ENCODE measurements around the gene RMDN2. TPM values are rescaled to one million over a fixed set of nuclear protein-coding genes. Genes with fewer than 3 reads are reported as not detected.

Gene RMDN2
- total RNA-seq, 1 experiment from 2014 or later: 3.2 TPM

- Mint-ChIP-seq H3K9me3 (ENCODE audit: unreplicated experiment) (no peaks in the 10 kb centered on the region), H3K4me1 (ENCODE audit: insufficient read depth, unreplicated experiment) (no peaks in the 10 kb centered on the region), H3K27me3 (ENCODE audit: insufficient read depth, unreplicated experiment) (peaks cover 23% of the 10 kb centered on the region), H3K4me3 (ENCODE audit: unreplicated experiment) (no peak overlapping the region), H3K27ac (ENCODE audit: low read depth, unreplicated experiment) (no peak overlapping the region), H3K36me3 (ENCODE audit: insufficient read depth, unreplicated experiment) (no peaks in the 10 kb centered on the region)
- POLR2A ChIA-PET: interaction anchor here (0.6 to 0.8 kb wide), 2 partner anchors 208 to 769 kb away, joined by 3 to 4 read pairs; no protein-coding TSS in a partner anchor
- no peak for DNase-seq (ENCODE audit: unreplicated experiment)
- no TSS peak for BruUV-seq (replicated peaks)
- intact Hi-C loops (cut with micrococcal nuclease): no loop called here
- CTCF ChIA-PET: interaction anchor here (0.6 to 1.2 kb wide), 4 partner anchors 8 to 301 kb away, joined by 3 to 4 read pairs (median 4); no protein-coding TSS in a partner anchor
- no peak for TF ChIP-seq CTCF (IDR thresholded peaks at IDR 0.05; ENCODE audit: unreplicated experiment)
Observed at GRCh38 chr2:37973615-37974353, 48.7 kb downstream of the RMDN2 start.

GRCh38 chr2:37975808-37976207 lies 50.7 kb downstream of the RMDN2 start:
- CTCF ChIA-PET: no interaction called here
- Mint-ChIP-seq H3K4me1 (ENCODE audit: insufficient read depth, unreplicated experiment) (no peaks in the 10 kb centered on the region), H3K27ac (ENCODE audit: low read depth, unreplicated experiment) (no peak overlapping the region), H3K9me3 (ENCODE audit: unreplicated experiment) (no peaks in the 10 kb centered on the region), H3K4me3 (ENCODE audit: unreplicated experiment) (no peak overlapping the region), H3K27me3 (ENCODE audit: insufficient read depth, unreplicated experiment) (peaks cover 23% of the 10 kb centered on the region), H3K36me3 (ENCODE audit: insufficient read depth, unreplicated experiment) (no peaks in the 10 kb centered on the region)
- intact Hi-C loops (cut with micrococcal nuclease): no loop called here
- TF ChIP-seq CTCF (IDR thresholded peaks at IDR 0.05; ENCODE audit: unreplicated experiment): no peak
- DNase-seq (ENCODE audit: unreplicated experiment): no peak
- no TSS peak for BruUV-seq (replicated peaks)
- POLR2A ChIA-PET: interaction anchor here (0.9 kb wide), 1 partner anchor 36 kb away, joined by 3 read pairs; no protein-coding TSS in a partner anchor

GRCh38 chr2:37976411-37976810 lies 51.3 kb downstream of the RMDN2 start:
- no peaks in the 10 kb centered on the region for H3K36me3 Mint-ChIP-seq (ENCODE audit: insufficient read depth, unreplicated experiment)
- peaks cover 23% of the 10 kb centered on the region for H3K27me3 Mint-ChIP-seq (ENCODE audit: insufficient read depth, unreplicated experiment)
- H3K4me1 Mint-ChIP-seq (ENCODE audit: insufficient read depth, unreplicated experiment): no peaks in the 10 kb centered on the region
- no peak overlapping the region for H3K27ac Mint-ChIP-seq (ENCODE audit: low read depth, unreplicated experiment)
- no peaks in the 10 kb centered on the region for H3K9me3 Mint-ChIP-seq (ENCODE audit: unreplicated experiment)
- CTCF ChIA-PET: no interaction called here
- POLR2A ChIA-PET: no interaction called here
- DNase-seq (ENCODE audit: unreplicated experiment): no peak
- H3K4me3 Mint-ChIP-seq (ENCODE audit: unreplicated experiment): no peak overlapping the region
- intact Hi-C loops (cut with micrococcal nuclease): no loop called here
- BruUV-seq (replicated peaks): no TSS peak
- no peak for TF ChIP-seq CTCF (IDR thresholded peaks at IDR 0.05; ENCODE audit: unreplicated experiment)

GRCh38 chr2:37982147-37982582 lies 57.1 kb downstream of the RMDN2 start:
- Mint-ChIP-seq H3K27ac (ENCODE audit: low read depth, unreplicated experiment) (no peak overlapping the region), H3K36me3 (ENCODE audit: insufficient read depth, unreplicated experiment) (no peaks in the 10 kb centered on the region), H3K9me3 (ENCODE audit: unreplicated experiment) (no peaks in the 10 kb centered on the region), H3K27me3 (ENCODE audit: insufficient read depth, unreplicated experiment) (no peaks in the 10 kb centered on the region), H3K4me1 (ENCODE audit: insufficient read depth, unreplicated experiment) (peaks cover 14% of the 10 kb centered on the region), H3K4me3 (ENCODE audit: unreplicated experiment) (no peak overlapping the region)
- intact Hi-C loops (cut with micrococcal nuclease): loop anchor here (1.0 to 2.0 kb wide), 3 partner anchors 85 to 292 kb away; partner anchors contain the start of gene CYP1B1
- peak; percentile 79 for DNase-seq (ENCODE audit: unreplicated experiment)
- POLR2A ChIA-PET: interaction anchor here (0.7 to 1.0 kb wide), 3 partner anchors 94 to 394 kb away, joined by 3 to 4 read pairs (median 3); partner anchors contain the start of gene CYP1B1
- no TSS peak for BruUV-seq (replicated peaks)
- peak; percentile 88 for TF ChIP-seq CTCF (IDR thresholded peaks at IDR 0.05; ENCODE audit: unreplicated experiment)
- CTCF ChIA-PET: interaction anchor here (0.6 to 2.0 kb wide), 26 partner anchors 8 to 738 kb away, joined by 3 to 18 read pairs (median 4); partner anchors contain the start of gene CYP1B1

Measured in MCF 10A (cell line).